GM18858 (cell line): ENCODE measurements around the gene DDX23.
"Not testable (repeated sequence)": the region's sequence is repeated elsewhere in the genome, so short reads cannot be mapped to it uniquely, and the experiment has no call there.

Experiments used
- ATAC-seq: cut with Tn5 transposase; IDR thresholded peaks from one replicate; pipeline ENCODE4 v1.9.1; 2021; ENCODE audit not compliant: unreplicated experiment

Gene DDX23

DNA sequence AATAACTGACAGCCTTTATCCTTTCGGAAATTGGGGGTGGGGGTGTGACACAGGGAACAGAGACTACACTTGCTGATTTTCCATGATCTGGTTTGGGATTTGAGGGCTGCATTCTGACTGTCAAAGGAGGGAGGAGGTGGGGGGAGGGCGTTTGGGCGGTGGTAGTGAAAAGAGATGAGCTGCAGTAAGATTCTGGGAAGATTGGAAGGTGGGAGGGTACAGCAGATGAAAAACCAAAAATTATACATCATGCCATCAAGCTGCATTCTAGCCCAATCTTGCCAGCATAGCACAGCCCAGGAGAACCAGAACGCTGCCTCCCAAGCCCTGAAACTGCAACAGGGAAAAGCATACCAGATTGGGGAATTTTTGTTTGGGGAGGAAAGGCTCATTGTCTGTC, 11.3 kb upstream of the DDX23 start:
- ATAC-seq: no peak

DNA sequence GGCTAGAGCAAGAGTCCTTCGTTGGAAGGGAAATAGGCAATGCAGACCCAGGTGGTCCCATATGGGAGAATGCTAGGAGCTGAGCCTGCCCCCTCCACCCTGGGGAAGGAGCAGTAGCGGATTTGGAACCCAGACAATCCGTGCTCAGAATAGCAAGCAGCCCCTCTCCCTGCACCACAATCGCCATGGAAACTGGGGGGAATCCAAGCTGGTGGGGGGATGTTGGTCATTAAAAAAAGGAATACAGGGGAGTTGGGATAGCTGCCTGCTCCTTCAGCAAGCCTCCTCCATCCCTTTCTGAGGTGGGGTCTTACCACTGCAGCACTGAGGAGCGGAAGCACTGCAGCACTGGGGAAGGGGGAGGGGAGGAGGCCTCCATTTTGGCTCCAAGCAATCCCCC, 10.8 kb upstream of the DDX23 start:
- ATAC-seq: no peak

- ATAC-seq: no peak
These were observed 9.1 kb upstream of the DDX23 start for GRCh38 chr12:48861111-48861510.

DNA sequence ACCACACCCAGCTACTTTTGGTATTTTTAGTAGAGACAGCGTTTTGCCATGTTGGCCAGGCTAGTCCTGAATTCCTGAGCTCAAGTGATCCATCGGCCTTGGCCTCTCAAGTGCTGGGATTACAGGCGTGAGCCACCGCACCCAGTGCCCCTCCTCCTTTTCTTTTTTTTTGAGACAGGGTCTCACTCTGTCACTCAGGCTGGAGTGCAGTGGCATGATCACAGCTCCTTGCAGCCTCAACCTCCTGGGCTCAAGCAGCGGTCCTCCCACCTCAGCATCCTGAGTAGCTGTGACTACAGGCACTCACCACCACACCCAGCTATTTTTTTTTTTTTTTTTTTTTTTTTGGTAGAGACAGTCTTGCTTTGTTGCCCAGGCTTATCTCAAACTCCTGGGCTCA, 8.3 kb upstream of the DDX23 start:
- ATAC-seq: not testable (repeated sequence)

DNA sequence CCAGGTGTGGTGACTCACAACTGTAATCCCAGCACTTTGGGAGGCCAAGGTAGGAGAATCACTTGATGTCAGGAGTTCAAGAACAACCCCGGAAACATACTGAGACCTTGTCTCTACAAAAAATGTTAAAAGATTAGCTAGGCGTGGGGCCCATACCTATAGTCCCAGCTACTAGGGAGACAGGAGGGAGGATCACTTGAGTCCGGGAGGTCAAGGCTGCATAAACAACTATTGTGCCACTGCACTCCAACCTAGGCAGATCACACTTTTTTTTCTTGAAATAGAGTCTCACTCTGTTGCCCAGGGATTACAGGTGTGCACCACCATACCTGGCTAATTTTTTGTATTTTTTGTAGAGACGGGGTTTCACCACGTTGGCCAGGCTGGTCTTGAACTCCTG, 7.6 kb upstream of the DDX23 start:
- no peak for ATAC-seq

DNA sequence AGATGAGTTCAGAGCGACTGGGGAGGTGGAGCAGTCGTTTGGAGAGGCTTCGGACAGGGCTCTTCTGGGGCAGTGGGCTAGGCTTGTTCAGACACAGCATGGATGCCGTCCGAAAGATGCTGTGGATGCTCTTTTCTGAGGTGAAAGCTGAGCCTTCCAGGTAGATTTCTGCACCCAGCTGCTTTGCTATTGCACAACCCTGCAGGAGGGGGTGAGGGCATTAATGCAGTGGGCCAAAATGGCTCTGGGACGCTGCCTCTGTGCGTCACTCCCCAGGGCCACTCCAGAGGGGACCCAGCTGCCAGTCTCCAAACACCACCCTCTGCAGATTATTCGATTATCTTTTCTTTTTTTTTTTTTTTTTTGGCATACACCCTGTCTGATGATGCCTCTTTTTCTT, 6.1 kb upstream of the DDX23 start:
- no peak for ATAC-seq

GRCh38 chr12:48857278-48857994, 5.5 kb upstream of the DDX23 start:
- no peak for ATAC-seq

DNA sequence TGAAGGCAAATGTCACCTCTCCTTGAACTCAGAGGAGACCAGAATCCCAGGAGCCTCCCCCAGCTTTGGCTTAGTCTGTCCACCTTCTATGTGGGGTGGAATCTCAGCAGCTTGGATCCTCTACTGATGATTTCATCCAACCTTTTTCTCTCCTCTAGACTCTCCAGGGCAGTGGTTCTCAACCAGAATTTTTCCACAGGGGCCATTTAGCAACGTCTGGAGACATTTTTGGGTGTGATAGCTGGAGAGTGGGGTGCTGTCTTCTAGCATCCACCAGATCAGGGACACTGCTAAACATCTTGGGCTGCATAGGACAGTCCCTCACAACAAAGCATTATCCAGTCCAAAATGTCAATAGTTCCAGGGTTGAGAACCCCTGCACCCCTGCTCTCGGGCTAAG, 4.4 kb upstream of the DDX23 start:
- ATAC-seq: no peak

GRCh38 chr12:48854932-48855331, 3.0 kb upstream of the DDX23 start:
- ATAC-seq: not testable (repeated sequence)

- no peak for ATAC-seq
These were observed 2.5 kb upstream of the DDX23 start for GRCh38 chr12:48854488-48854887.

DNA sequence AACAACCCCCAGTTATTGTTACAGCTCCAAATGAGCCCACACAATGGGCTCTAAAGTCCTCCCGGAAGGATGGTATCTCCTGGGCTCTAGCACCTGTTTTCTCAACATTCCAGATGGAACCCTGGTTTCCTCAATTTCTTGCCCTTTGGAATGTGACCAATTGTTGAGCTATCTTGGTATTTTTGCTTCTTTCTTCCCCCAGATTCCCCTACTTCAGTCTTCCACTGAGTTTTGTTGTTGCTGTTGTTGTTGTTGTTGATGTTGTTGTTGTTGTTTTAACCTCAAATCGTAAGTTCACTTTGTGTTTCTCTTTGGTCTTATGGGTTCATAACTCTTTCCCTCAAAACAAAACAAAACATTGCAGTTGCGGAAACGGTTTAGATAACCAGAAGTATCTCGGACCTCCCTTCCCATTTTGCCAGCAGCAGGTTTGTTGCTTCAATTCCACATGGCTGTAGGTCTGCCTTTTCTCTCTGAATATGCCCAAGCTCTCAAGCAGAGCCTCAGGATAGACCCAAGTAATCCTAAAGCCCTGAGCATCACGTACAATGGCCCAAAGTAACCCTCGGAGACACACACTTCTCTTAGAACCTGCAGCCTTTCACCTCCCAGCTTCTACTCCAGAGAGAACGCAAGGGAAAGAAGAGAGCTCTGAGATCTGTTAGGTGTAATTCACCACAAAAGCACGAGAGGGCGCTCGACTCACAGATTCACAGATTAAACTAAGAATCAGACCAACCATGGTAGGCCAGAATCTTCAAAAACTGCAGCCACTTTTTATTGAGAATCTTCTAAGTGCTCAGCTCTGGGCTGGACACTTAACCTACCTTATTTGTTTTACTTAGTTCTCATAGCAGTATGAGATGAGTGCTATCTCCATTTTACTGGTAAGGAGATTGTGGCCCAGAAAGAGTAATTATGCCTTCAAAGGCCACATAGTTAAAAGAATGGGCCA, 1.0 kb upstream of the DDX23 start:
- ATAC-seq: no peak

DNA sequence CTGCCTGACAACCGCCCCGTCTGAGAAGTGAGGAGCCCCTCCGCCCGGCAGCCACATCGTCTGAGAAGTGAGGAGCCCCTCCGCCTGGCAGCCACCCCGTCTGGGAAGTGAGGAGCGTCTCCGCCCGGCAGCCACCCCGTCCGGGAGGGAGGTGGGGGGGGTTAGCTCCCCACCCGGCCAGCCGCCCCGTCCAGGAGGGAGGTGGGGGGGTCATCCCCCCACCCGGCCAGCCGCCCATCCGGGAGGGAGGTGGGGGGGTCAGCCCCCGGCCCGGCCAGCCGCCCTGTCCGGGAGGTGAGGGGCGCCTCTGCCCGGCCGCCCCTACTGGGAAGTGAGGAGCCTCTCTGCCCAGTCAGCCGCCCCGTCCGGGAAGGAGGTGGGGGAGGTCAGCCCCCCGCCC, 9.9 kb downstream of the DDX23 start:
- ATAC-seq: not testable (repeated sequence)

- ATAC-seq: no peak
These were observed 13.9 kb downstream of the DDX23 start for GRCh38 chr12:48838048-48838447.

- no peak for ATAC-seq
These were observed 19.5 kb downstream of the DDX23 start for GRCh38 chr12:48832321-48833060.

GRCh38 chr12:48831257-48831656, 20.7 kb downstream of the DDX23 start:
- ATAC-seq: no peak

DNA sequence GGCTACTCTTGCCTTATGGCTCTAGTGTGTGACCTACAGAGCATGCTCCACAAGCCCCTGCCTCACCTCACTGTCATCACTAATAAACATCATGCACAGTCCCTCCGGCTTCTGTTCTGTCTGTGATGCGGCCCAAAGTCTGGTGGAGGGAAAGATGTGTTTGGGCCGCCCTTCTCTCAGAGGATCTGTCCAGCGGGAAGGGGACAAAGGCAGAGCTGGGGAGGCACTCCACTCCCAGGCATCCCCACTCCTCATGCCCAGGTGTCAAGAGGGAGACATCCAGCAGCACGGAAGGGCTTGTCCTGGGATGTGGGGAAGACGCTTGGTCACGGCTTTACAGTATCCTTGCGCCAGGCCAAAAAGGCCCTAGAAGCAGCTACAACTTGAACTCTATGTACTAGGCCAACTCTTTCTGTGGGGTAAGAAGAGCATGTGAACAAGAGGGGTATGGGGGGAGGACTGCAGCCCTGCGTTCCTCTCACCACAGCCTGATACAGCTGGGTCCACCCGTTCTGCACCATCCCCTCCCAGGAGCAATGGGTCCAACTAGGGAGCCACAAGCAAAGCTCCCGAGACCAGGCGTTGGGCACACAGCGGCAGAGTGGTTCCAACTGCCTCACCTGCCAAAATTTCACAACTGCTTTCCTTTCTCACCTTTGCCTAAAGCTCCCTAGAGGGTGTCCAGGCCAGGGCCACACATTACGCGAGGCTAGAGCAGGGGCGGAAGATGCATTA, 23.0 kb downstream of the DDX23 start:
- ATAC-seq: no peak

- ATAC-seq: no peak
These were observed 23.7 kb downstream of the DDX23 start for GRCh38 chr12:48828293-48828692.

GRCh38 chr12:48827513-48828096, 24.4 kb downstream of the DDX23 start:
- no peak for ATAC-seq

GRCh38 chr12:48827026-48827425, 24.9 kb downstream of the DDX23 start:
- ATAC-seq: no peak

DNA sequence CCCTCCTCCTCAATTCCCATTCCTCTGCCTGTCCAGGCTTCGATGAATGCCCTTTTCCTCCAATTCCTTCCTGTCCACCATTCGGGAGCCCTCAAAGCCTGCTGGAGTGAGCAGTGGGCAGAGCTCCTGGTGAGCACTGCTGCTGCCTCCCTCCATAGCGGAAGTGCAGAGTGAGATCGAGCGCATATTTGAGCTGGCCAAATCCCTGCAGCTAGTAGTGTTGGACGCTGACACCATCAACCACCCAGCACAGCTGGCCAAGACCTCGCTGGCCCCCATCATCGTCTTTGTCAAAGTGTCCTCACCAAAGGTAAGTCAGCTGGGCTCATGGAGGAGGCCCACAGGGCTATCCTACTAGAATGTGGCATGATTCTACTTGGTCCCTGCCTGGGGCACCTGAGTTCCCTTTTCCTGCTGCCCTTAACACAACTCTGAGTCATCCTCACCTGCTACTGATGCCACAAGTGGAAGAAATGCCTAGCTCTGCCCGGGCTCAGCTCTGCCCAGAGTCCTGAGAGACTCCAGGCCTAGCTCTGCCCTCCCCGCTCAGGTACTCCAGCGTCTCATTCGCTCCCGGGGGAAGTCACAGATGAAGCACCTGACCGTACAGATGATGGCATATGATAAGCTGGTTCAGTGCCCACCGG, 25.6 kb downstream of the DDX23 start:
- no peak for ATAC-seq
